IPS-18a (cell line): ENCODE measurements around the gene CFHR4.
"Not testable (repeated sequence)": the region's sequence is repeated elsewhere in the genome, so short reads cannot be mapped to it uniquely, and the experiment has no call there.

Experiments
- H3K27ac ChIP-seq: one replicate; pipeline ENCODE4 v1.5.1; 2013; ENCODE audit warnings: low read length
- H3K27me3 ChIP-seq: one replicate; pipeline ENCODE4 v1.6.1; 2013; ENCODE audit warnings: mild to moderate bottlenecking, low read length; ENCODE audit not compliant: control insufficient read depth, insufficient read depth
- H3K36me3 ChIP-seq: one replicate; pipeline ENCODE4 v1.6.1; 2013; ENCODE audit warnings: low read depth, low read length; ENCODE audit not compliant: control insufficient read depth
- H3K4me1 ChIP-seq: one replicate; pipeline ENCODE4 v1.6.1; 2013; ENCODE audit warnings: low read depth, low read length; ENCODE audit not compliant: control insufficient read depth
- H3K4me3 ChIP-seq: one replicate; pipeline ENCODE4 v1.5.1; 2013; ENCODE audit warnings: low read length
- H3K9ac ChIP-seq: one replicate; pipeline ENCODE4 v1.6.1; 2013; ENCODE audit warnings: mild to moderate bottlenecking, low read length, moderate library complexity
- H3K9me3 ChIP-seq: one replicate; pipeline ENCODE4 v1.6.1; 2013; ENCODE audit warnings: low read depth, low read length; ENCODE audit not compliant: control insufficient read depth

Gene CFHR4

GRCh38 chr1:196886560-196886959 is 1.3 kb upstream of the CFHR4 start:
- H3K4me3 ChIP-seq, H3K9me3 ChIP-seq, H3K27me3 ChIP-seq, H3K27ac ChIP-seq, H3K4me1 ChIP-seq, H3K36me3 ChIP-seq, H3K9ac ChIP-seq: not testable (repeated sequence)

GRCh38 chr1:196890668-196891067 is 2.8 kb downstream of the CFHR4 start:
- Histone ChIP-seq H3K9ac (no peak overlapping the region), H3K27ac (no peak overlapping the region), H3K4me3 (no peak overlapping the region), H3K27me3 (no peaks in the 10 kb centered on the region), H3K4me1 (no peaks in the 10 kb centered on the region), H3K36me3 (no peaks in the 10 kb centered on the region), H3K9me3 (no peaks in the 10 kb centered on the region)

GRCh38 chr1:196891251-196891650 is 3.4 kb downstream of the CFHR4 start:
- Histone ChIP-seq H3K4me1 (no peaks in the 10 kb centered on the region), H3K9ac (no peak overlapping the region), H3K4me3 (no peak overlapping the region), H3K9me3 (no peaks in the 10 kb centered on the region), H3K36me3 (no peaks in the 10 kb centered on the region), H3K27me3 (no peaks in the 10 kb centered on the region), H3K27ac (no peak overlapping the region)

DNA sequence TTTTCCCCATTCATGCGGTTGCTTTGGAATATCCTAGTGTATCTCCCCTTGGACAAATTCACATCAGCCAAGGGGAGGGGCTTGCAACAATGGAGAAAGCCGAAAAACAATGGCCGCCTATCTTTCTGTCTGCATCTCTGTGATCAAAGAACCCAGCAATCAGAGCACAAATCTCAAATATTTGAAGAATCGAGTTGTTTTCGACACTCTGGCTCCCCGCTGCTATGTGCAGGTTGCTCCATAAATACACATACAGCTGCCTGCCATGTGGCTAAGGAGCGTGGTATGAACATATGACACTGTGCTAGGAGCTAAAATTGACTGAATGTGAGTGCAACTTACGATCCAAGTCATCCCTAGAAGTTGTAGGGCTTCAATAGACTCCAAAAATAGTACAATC is 8.5 kb downstream of the CFHR4 start:
- no peak overlapping the region for H3K4me3 ChIP-seq
- H3K27ac ChIP-seq, result no peak overlapping the region
- no peaks in the 10 kb centered on the region for H3K36me3 ChIP-seq
- no peaks in the 10 kb centered on the region for H3K4me1 ChIP-seq
- H3K9me3 ChIP-seq, result no peaks in the 10 kb centered on the region
- H3K27me3 ChIP-seq, result no peaks in the 10 kb centered on the region
- H3K9ac ChIP-seq, result no peak overlapping the region

- Histone ChIP-seq H3K36me3 (no peaks in the 10 kb centered on the region), H3K4me3 (no peak overlapping the region), H3K4me1 (no peaks in the 10 kb centered on the region), H3K9ac (no peak overlapping the region), H3K9me3 (no peaks in the 10 kb centered on the region), H3K27me3 (no peaks in the 10 kb centered on the region), H3K27ac (no peak overlapping the region)
Observed at GRCh38 chr1:196897158-196897828, 9.4 kb downstream of the CFHR4 start.

DNA sequence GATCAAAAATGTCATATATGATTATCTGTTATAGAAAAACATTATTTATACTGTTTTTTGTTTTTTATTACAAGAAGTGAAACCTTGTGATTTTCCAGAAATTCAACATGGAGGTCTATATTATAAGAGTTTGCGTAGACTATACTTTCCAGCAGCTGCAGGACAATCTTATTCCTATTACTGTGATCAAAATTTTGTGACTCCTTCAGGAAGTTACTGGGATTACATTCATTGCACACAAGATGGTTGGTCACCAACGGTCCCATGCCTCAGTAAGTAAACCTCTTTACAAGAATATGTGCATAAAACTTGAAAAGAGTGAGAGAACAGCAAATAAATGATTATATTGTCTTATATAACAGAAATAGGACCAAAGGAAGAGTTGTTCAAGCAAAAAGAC is 14.5 kb downstream of the CFHR4 start:
- Histone ChIP-seq H3K27me3 (no peaks in the 10 kb centered on the region), H3K27ac (no peak overlapping the region), H3K9me3 (no peaks in the 10 kb centered on the region), H3K4me1 (peaks cover 12% of the 10 kb centered on the region), H3K9ac (no peak overlapping the region), H3K36me3 (no peaks in the 10 kb centered on the region), H3K4me3 (no peak overlapping the region)

GRCh38 chr1:196910215-196910614 is 22.4 kb downstream of the CFHR4 start:
- H3K9me3 ChIP-seq, result no peaks in the 10 kb centered on the region
- no peaks in the 10 kb centered on the region for H3K27me3 ChIP-seq
- H3K27ac ChIP-seq, result no peak overlapping the region
- H3K4me3 ChIP-seq, result no peak overlapping the region
- peaks cover 4% of the 10 kb centered on the region for H3K4me1 ChIP-seq
- no peak overlapping the region for H3K9ac ChIP-seq
- H3K36me3 ChIP-seq, result no peaks in the 10 kb centered on the region

- not testable (repeated sequence) for H3K9ac ChIP-seq, H3K4me3 ChIP-seq, H3K36me3 ChIP-seq
Observed at GRCh38 chr1:196912283-196912682, 24.4 kb downstream of the CFHR4 start.

GRCh38 chr1:196926839-196927238 is 39.0 kb downstream of the CFHR4 start:
- H3K9ac ChIP-seq, H3K27ac ChIP-seq, H3K4me3 ChIP-seq, H3K27me3 ChIP-seq, H3K36me3 ChIP-seq, H3K9me3 ChIP-seq, H3K4me1 ChIP-seq: not testable (repeated sequence)

More at GRCh38 chr1:196912283-196912682, 24.4 kb downstream of the CFHR4 start:
- H3K27me3 ChIP-seq, H3K4me1 ChIP-seq, H3K27ac ChIP-seq, H3K9me3 ChIP-seq: not testable (repeated sequence)

DNA sequence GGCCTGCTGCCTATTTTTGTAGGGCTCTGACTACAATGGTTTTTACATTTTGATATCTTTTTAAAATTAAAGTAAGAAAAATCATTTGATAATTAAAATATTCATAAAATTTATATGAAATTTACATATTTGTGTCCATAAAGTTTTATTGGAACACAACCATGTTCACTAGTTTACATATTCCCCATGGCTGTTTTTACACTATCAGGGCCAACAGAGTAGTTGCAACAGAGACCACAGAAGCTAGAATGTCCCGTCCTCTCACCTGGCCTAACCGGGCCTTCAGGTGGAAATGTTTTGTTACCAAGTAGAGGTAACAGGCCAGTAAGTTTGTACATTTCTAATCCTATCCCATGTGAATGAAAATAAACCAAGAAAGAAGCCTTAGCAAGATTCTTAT is 45.0 kb downstream of the CFHR4 start:
- not testable (repeated sequence) for H3K27ac ChIP-seq, H3K4me1 ChIP-seq, H3K9ac ChIP-seq, H3K9me3 ChIP-seq, H3K27me3 ChIP-seq, H3K36me3 ChIP-seq, H3K4me3 ChIP-seq

GRCh38 chr1:196933531-196934189 is 45.8 kb downstream of the CFHR4 start:
- Histone ChIP-seq H3K27ac (no peak overlapping the region), H3K27me3 (no peaks in the 10 kb centered on the region), H3K9me3 (no peaks in the 10 kb centered on the region), H3K36me3 (no peaks in the 10 kb centered on the region), H3K4me1 (no peaks in the 10 kb centered on the region), H3K9ac (no peak overlapping the region), H3K4me3 (no peak overlapping the region)

DNA sequence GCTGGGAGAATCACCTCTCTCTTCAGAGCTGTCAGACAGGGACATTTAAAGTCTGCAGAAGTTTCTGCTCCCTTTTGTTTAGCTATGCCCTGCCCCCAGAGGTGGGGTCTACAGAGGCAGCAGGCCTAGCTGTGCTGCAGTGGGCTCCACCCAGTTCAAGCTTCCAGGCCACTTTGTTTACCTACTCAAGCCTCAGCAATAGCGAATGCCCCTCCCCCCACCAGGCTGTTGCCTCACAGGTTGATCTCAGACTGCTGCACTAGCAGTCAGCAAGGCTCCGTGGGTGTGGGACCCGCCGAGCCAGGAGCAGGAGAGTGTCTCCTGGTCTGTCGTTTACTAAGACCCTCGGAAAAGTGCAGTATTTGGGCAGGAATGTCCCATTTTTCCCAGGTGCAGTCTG is 53.6 kb downstream of the CFHR4 start:
- H3K27ac ChIP-seq, H3K9ac ChIP-seq, H3K4me3 ChIP-seq, H3K9me3 ChIP-seq, H3K4me1 ChIP-seq, H3K36me3 ChIP-seq, H3K27me3 ChIP-seq: not testable (repeated sequence)
